Measurements from ENCODE around the gene SPTBN5.

DNA sequence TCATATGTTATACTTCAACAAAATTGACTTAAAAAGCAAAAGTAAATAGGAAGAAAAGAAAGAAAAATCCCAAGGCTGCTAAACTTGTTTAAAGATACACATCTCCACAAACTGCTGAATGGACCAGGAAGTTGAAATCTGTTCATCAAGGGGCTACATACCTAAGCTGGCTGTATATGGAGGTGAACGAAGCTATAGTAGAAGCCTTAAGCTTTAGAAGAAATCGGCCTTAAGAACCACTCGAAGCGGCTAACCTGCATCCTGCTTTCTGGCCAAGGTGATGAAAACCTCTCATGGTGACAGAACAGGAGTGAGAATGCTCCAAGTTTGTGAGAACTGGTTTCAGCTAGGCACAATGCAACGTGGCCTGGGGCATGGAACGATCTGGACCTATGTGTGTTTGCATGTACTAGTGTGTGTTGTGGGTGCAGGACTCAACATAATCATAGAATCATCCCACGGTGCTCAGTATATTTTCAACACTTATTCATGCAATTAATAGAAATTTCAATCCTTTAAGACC, 31.3 kb upstream of the SPTBN5 start:
- TF ChIP-seq, protein P1, sequence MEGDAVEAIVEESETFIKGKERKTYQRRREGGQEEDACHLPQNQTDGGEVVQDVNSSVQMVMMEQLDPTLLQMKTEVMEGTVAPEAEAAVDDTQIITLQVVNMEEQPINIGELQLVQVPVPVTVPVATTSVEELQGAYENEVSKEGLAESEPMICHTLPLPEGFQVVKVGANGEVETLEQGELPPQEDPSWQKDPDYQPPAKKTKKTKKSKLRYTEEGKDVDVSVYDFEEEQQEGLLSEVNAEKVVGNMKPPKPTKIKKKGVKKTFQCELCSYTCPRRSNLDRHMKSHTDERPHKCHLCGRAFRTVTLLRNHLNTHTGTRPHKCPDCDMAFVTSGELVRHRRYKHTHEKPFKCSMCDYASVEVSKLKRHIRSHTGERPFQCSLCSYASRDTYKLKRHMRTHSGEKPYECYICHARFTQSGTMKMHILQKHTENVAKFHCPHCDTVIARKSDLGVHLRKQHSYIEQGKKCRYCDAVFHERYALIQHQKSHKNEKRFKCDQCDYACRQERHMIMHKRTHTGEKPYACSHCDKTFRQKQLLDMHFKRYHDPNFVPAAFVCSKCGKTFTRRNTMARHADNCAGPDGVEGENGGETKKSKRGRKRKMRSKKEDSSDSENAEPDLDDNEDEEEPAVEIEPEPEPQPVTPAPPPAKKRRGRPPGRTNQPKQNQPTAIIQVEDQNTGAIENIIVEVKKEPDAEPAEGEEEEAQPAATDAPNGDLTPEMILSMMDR (IDR thresholded peaks at IDR 0.05; ENCODE audit: low read length), result no peak
- TF ChIP-seq EZH2 (optimal IDR thresholded peaks at IDR 0.05; ENCODE audit: low read depth, low read length) (no peak), EZH2phosphoT487 (IDR thresholded peaks at IDR 0.05; ENCODE audit: low read length) (no peak)

All from MM.1S (cell line).